Stimulated activated effector memory CD8-positive, alpha-beta T cell treated with anti-CD3 and anti-CD28 coated beads, Interleukin-12 subunit alpha, Interleukin-12 subunit beta, amount 100 ng/mL, for 72 hours (primary cell): ENCODE data around the gene CIDEB.
"Not testable (repeated sequence)": the region's sequence is repeated elsewhere in the genome, so short reads cannot be mapped to it uniquely, and the experiment has no call there.

ENCODE experiments used
- ATAC-seq: fragments of 150-1000 bp; cut with Tn5 transposase; 2 replicates; pipeline ENCODE4 v1.10.0; 2021
- DNase-seq, 2 donors: peaks; one replicate each; pipeline ENCODE4 v3.0.0; 2021 to 2022; ENCODE audit warnings: low spot score in 2 of 2
- H3K27ac Mint-ChIP-seq: one replicate; pipeline ENCODE4 v1.8.0; 2022; ENCODE audit warnings: mild to moderate bottlenecking, mixed read lengths
- H3K36me3 Mint-ChIP-seq: one replicate; pipeline ENCODE4 v1.8.0; 2022; ENCODE audit warnings: mild to moderate bottlenecking, mixed read lengths
- H3K4me1 Mint-ChIP-seq: one replicate; pipeline ENCODE4 v1.8.0; 2022; ENCODE audit warnings: mixed read lengths
- H3K4me3 Mint-ChIP-seq: one replicate; pipeline ENCODE4 v1.8.0; 2022; ENCODE audit warnings: mild to moderate bottlenecking, mixed read lengths
- H3K9me3 Mint-ChIP-seq: one replicate; pipeline ENCODE4 v1.8.0; 2022; ENCODE audit warnings: mixed read lengths

CIDEB gene

GRCh38 chr14:24337824-24338175 is 30.0 kb upstream of the CIDEB start:
- peaks cover 39% of the 10 kb centered on the region for H3K4me1 Mint-ChIP-seq
- DNase-seq (no peak), ATAC-seq (no peak)
- no peak overlapping the region for H3K4me3 Mint-ChIP-seq
- no peak overlapping the region for H3K27ac Mint-ChIP-seq
- H3K36me3 Mint-ChIP-seq: peaks cover 22% of the 10 kb centered on the region
- no peaks in the 10 kb centered on the region for H3K9me3 Mint-ChIP-seq

- DNase-seq (no peak), ATAC-seq (no peak)
- Mint-ChIP-seq H3K9me3 (no peaks in the 10 kb centered on the region), H3K4me1 (peaks cover 44% of the 10 kb centered on the region), H3K4me3 (no peak overlapping the region), H3K27ac (no peak overlapping the region), H3K36me3 (peaks cover 24% of the 10 kb centered on the region)
Measured at GRCh38 chr14:24337144-24337823, 29.5 kb upstream of the CIDEB start.

DNA sequence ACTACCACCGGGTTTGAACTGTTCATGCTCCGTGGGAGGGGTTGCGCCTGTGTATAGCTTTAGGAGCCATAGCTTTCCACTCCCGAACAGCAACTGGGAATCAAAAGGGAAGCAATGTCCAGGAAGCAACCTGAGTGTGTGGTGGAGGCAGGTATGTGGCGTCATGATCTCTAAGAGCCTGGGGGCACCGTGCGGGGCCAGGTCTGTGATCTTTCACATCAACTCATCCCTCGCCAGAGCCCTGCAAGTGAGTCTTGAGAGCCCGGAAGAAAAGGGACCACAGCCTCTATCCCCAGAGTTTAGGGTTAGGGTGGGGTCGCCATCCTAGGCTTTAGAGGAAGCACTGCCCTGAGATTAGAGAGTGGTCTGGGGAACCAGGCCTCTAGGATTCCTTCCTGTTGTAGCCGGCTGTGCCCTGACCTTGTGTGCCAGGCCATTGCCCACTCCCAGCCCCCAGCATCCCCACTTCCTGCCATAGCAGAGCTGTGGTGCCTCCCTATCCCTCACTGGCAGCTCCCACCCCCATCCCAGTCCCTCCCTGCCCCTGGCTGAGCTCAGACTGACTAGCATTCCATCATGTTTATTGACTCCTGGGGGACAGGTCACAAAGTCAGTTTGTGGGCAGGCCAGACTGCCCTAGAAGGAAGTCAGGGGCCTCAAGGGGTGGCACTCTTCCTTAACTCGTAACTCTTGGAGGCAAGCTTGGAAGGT is 27.8 kb upstream of the CIDEB start:
- no peak overlapping the region for H3K27ac Mint-ChIP-seq
- peaks cover 61% of the 10 kb centered on the region for H3K4me1 Mint-ChIP-seq
- no peaks in the 10 kb centered on the region for H3K9me3 Mint-ChIP-seq
- ATAC-seq (no peak), DNase-seq (no peak)
- H3K36me3 Mint-ChIP-seq: peaks cover 29% of the 10 kb centered on the region
- peak overlapping the region; percentile 78 for H3K4me3 Mint-ChIP-seq

- Mint-ChIP-seq H3K36me3 (peaks cover 33% of the 10 kb centered on the region), H3K27ac (no peak within 1 kb of the TSS), H3K4me1 (peaks cover 65% of the 10 kb centered on the region), H3K9me3 (no peaks in the 10 kb centered on the region), H3K4me3 (peak within 1 kb of the TSS; percentile 78)
- DNase-seq (peak in 1 of 2 donors; percentile 66), ATAC-seq (no peak)
Measured at GRCh38 chr14:24334431-24335291, 26.9 kb upstream of the CIDEB start, which contains the start of gene ADCY4. ADCY4 (minus strand) TSS chr14:24335071; CDS start chr14:24334652, 419 bp downstream.

- H3K4me3 Mint-ChIP-seq: peak overlapping the region; percentile 78
- peak; percentile 65 to 88 for DNase-seq
- H3K27ac Mint-ChIP-seq: peak overlapping the region; percentile 68
- peaks cover 35% of the 10 kb centered on the region for H3K36me3 Mint-ChIP-seq
- no peaks in the 10 kb centered on the region for H3K9me3 Mint-ChIP-seq
- ATAC-seq: peak; percentile 77
- peaks cover 66% of the 10 kb centered on the region for H3K4me1 Mint-ChIP-seq
Measured at GRCh38 chr14:24332268-24332993, 24.7 kb upstream of the CIDEB start.

DNA sequence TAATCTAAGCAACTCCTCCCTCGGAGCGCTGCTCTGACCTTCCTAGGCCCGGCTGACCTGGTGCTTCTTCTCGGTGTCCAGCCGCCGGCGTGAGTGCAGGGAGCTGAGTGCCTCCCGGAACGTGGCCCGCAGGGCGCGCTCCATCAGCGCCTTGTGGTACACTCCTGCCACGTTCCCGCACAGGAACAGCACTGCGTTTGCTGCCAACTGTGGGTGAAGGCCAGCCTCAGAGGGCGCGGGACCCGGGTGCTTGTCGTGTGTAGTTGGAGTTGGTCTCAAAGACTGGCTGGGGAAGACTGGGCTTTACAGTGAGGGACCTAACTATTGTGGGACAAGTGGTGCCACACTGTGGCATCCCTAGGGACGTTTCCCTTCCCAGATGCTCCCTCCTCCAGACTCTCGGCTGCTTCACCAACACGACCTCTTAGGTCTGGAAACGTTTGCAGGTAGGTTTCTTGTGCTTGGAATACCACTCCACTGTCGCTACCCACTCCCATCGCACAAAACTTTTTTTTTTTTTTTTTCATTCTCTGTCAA is 24.0 kb upstream of the CIDEB start:
- peak overlapping the region; percentile 68 for H3K27ac Mint-ChIP-seq
- DNase-seq (no peak), ATAC-seq (no peak)
- peaks cover 29% of the 10 kb centered on the region for H3K36me3 Mint-ChIP-seq
- H3K4me1 Mint-ChIP-seq: peaks cover 70% of the 10 kb centered on the region
- H3K9me3 Mint-ChIP-seq: no peaks in the 10 kb centered on the region
- H3K4me3 Mint-ChIP-seq: peak overlapping the region; percentile 78

DNA sequence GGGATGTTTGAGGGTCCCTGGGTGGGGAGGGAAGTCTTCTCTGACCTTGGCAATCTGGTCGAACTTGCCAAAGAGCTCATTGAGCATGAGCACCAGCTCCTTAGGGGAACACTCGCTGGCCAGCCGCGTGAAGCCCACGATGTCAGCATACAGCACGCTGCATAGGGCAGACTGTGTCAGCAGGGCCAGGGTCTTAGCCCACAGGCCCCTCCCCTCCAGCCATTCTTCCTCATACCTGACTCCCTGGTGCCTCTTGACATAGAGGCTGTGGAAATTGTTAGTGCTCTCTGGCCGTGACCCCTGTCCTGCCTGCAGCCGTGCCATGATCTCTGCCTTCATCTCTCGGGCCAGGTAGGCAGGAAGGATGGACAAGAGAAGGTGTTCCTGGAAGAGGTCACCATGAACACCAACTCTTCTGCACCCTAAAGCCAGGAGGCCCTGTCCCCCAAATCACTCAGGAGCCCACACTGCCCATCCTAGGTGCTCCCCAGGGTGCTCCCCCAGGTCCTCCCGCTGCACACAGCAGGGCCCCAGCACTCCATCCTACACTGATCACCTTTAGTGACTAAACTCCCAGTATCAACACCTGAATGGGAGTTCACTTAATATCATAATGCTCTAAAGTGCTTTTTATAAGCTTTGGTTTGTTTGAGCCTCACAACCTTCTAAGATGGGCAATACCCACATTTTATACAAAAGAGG is 23.3 kb upstream of the CIDEB start:
- H3K4me3 Mint-ChIP-seq: no peak overlapping the region
- peaks cover 22% of the 10 kb centered on the region for H3K36me3 Mint-ChIP-seq
- H3K27ac Mint-ChIP-seq: peak overlapping the region; percentile 68
- DNase-seq (no peak), ATAC-seq (no peak)
- H3K4me1 Mint-ChIP-seq: peaks cover 70% of the 10 kb centered on the region
- H3K9me3 Mint-ChIP-seq: no peaks in the 10 kb centered on the region

DNA sequence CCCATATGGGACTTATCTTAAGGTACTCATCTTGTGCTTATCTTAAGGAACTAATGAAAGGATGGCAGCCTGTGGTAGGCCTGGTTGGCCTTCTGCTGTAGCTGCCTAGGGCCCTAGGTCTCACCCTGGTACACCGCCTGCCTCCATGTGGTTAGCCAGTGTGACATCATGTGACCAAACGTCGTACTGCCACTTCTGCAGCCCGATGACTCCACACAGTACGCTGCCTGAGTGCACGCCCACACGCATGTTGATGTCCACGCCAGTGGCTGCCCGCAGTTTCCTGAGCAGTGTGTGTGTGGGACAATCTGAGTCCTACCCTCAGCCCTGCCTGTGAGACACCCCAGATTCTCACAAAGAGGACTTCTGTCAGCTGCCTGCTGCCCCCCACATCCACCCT is 22.0 kb upstream of the CIDEB start:
- Mint-ChIP-seq H3K9me3 (no peaks in the 10 kb centered on the region), H3K27ac (peak overlapping the region; percentile 81), H3K36me3 (peaks cover 19% of the 10 kb centered on the region), H3K4me3 (peak overlapping the region; percentile 40), H3K4me1 (peaks cover 62% of the 10 kb centered on the region)
- DNase-seq: peak; percentile 75 to 92
- ATAC-seq: peak; percentile 89

GRCh38 chr14:24329073-24329663 is 21.4 kb upstream of the CIDEB start:
- Mint-ChIP-seq H3K36me3 (peaks cover 19% of the 10 kb centered on the region), H3K9me3 (no peaks in the 10 kb centered on the region), H3K27ac (peak overlapping the region; percentile 81), H3K4me1 (peaks cover 61% of the 10 kb centered on the region), H3K4me3 (peak overlapping the region; percentile 40)
- DNase-seq (no peak), ATAC-seq (no peak)

DNA sequence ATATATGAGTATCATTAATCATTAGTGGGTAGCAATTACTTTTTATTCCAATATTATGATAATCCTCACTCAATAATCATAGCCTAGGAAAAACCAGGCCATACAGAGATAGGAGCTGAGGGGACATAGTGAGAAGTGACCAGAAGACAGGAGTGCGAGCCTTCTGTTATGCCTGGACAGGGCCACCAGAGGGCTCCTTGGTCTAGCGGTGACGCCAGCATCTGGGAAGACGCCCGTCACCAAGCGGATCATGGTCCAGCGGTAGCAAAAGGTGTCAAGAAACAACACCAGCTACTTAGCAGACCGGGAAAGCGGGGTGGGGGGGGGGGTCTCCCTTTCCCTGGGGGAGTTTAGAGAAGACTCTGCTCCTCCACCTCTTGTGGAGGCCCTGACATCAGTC is 20.1 kb upstream of the CIDEB start:
- Mint-ChIP-seq H3K27ac (peak overlapping the region; percentile 84), H3K36me3 (peaks cover 19% of the 10 kb centered on the region), H3K4me1 (peaks cover 60% of the 10 kb centered on the region)
- not testable (repeated sequence) for DNase-seq, H3K4me3 Mint-ChIP-seq, H3K9me3 Mint-ChIP-seq, ATAC-seq

- Mint-ChIP-seq H3K4me3 (no peak overlapping the region), H3K36me3 (peaks cover 18% of the 10 kb centered on the region), H3K9me3 (no peaks in the 10 kb centered on the region), H3K4me1 (peaks cover 57% of the 10 kb centered on the region), H3K27ac (peak overlapping the region; percentile 84)
- DNase-seq (no peak), ATAC-seq (no peak)
Measured at GRCh38 chr14:24327303-24327702, 19.5 kb upstream of the CIDEB start.

- H3K36me3 Mint-ChIP-seq: peaks cover 12% of the 10 kb centered on the region
- H3K27ac Mint-ChIP-seq: peak overlapping the region; percentile 63
- peaks cover 46% of the 10 kb centered on the region for H3K4me1 Mint-ChIP-seq
- H3K4me3 Mint-ChIP-seq: no peak overlapping the region
- DNase-seq (no peak), ATAC-seq (no peak)
- H3K9me3 Mint-ChIP-seq: no peaks in the 10 kb centered on the region
Measured at GRCh38 chr14:24325963-24326362, 18.2 kb upstream of the CIDEB start.

DNA sequence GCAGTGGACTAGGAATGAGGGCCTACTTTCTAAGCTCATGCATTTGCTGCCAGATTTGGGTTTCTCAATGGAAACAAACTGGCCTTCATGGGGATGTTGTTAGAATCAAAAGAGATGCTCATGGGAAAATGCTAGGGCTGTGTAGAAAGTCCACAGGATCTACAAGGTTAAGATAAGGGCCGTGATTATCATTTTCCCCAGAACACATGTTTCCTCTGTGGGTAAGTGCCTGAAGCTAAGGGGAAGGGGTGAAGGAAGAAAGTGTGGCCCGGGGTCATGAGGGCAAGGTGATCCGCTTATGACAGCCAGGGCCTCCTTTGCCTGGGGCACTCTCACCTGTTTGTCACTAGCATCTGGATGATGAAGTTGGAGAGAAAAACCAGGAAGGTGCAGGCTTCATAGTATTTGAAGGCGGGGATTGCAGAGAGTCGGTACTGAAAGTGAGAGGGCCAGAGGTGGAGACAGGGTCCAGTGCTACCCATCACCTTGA is 17.3 kb upstream of the CIDEB start:
- Mint-ChIP-seq H3K4me3 (no peak overlapping the region), H3K9me3 (no peaks in the 10 kb centered on the region), H3K27ac (no peak overlapping the region), H3K4me1 (peaks cover 37% of the 10 kb centered on the region), H3K36me3 (peaks cover 12% of the 10 kb centered on the region)
- DNase-seq (no peak), ATAC-seq (no peak)

DNA sequence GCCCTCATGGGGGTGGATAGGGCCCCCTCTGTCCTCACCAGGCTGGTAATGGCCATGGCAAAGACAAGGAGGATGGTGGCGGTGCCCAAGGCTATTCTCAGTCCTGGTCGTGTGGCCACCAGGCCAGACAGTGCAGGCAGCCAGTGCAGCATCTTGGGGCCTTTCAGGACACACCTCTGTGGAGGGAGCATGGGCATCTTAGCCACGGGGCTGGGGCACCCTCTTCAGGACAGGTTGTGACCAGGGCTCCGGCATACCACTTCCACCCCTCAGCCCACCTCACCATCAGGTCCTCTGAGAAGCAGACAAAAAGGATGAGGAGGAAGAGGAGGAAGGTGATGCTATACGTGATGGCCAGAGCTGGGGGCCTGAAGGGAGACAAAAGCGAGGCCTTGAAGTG is 16.2 kb upstream of the CIDEB start:
- Mint-ChIP-seq H3K9me3 (no peaks in the 10 kb centered on the region), H3K27ac (peak overlapping the region; percentile 32), H3K4me1 (peaks cover 26% of the 10 kb centered on the region), H3K36me3 (peaks cover 2% of the 10 kb centered on the region), H3K4me3 (no peak overlapping the region)
- no peak for DNase-seq
- ATAC-seq: no peak
